Fibroblast of skin of scalp (primary cell): ENCODE measurements around the gene CIBAR2.
A peak's percentile ranks its signal among the peaks of the same experiment; 100 is the strongest.
"Not testable (repeated sequence)": the region's sequence is repeated elsewhere in the genome, so short reads cannot be mapped to it uniquely, and the experiment has no call there.

ENCODE experiments used
- DNase-seq: peaks from one replicate; pipeline ENCODE4 v3.0.0-alpha.2; 2013

Gene CIBAR2

DNA sequence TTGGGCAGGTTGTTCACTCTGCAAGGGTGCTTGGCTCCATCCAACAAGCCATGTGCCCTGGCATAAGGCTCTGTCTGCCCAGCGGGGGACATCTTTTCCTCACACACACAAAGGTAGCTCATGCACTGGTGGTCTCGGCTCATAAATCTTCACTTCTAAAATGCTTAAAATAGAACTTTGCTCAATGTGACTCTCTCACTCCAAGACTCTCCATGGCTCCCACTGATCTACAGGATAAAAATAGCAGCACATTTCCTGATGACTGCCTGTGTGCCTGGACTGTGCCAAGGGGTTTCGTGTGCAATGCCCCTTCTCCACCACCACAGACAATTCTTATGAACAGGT, 15.1 kb upstream of the CIBAR2 start:
- no peak for DNase-seq

- peak; percentile 69 for DNase-seq
Observed at GRCh38 chr16:85126705-85127378, 14.6 kb upstream of the CIBAR2 start.

GRCh38 chr16:85126394-85126704, 14.1 kb upstream of the CIBAR2 start:
- no peak for DNase-seq

DNA sequence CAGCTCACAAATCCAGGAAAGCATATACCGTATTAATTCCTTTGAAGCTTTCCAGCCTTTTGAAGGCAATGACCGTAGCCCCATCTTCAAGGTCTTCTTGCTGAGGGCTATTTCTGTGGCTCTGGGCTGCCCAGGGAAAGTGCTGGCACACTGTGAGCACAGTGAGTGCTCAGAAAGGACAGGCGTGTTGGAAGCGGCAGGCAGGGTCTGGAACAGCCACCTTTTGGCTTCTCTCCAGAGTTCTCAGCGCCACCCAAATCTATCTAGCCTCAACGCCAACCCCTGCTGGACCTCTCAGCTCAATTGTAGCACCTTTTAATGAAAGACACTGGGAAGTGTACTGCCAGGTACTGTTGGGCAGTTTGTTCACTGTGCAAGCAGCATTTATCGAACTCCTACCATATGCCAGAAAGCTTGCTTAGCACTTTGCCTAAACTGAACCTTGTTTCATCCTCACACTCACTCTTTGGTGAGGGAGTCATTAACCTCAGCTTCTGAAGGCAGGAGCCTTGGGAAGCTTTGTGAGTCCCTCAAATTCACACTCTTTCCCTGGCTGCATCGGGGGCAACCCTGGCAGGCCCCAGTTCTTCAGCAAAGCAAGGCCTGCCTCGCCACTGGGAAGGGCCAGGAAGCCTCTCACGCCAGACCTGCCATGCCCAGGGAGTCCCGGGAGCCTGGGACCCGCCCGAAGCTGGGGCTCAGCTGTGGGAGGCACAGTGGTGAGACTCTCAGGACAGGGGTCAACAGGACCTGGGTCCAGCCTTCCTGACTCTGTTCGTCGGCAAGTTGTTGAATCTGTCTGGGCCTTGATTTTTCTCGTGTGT, 13.5 kb upstream of the CIBAR2 start:
- no peak for DNase-seq

- no peak for DNase-seq
Observed at GRCh38 chr16:85124636-85125346, 12.5 kb upstream of the CIBAR2 start.

DNA sequence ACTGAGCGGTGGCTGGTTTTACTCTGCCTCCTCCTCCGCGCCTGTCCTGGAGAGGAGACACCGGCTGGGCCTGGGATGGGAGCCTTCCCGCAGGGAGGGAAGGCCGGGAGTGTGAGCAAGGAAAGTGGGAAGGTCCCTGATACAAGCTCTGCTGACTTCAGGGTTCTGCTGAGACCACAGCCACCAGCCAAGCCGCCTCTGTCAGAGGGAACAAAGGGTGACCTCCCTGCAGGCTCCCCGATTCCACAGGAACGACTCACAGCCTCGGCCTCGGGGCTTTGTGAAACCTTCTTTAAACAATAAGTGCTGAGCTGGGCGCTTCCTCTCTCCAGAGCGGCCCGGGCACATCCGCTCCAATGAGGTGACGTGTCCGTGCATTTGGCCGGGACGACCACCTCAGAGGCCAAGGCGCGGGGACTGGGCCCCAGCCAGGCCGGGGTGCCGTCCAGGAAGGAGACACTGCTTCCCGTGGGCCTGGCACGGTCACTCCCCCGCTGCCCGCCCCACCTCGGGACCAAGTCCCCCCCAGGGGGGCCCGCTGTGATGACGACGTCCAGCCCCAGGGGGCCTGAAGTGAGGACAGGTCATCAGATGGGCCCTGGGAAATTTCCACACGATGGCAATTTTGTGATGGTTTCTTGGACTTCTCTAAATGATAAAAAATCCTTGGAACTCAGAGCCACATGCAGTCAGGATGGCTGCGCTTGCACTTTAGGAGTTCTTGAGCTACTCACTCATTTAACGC, 11.8 kb upstream of the CIBAR2 start:
- DNase-seq: peak; percentile 74

GRCh38 chr16:85123441-85123840, 11.2 kb upstream of the CIBAR2 start:
- DNase-seq: not testable (repeated sequence)

GRCh38 chr16:85120006-85120340, 7.7 kb upstream of the CIBAR2 start:
- no peak for DNase-seq

DNA sequence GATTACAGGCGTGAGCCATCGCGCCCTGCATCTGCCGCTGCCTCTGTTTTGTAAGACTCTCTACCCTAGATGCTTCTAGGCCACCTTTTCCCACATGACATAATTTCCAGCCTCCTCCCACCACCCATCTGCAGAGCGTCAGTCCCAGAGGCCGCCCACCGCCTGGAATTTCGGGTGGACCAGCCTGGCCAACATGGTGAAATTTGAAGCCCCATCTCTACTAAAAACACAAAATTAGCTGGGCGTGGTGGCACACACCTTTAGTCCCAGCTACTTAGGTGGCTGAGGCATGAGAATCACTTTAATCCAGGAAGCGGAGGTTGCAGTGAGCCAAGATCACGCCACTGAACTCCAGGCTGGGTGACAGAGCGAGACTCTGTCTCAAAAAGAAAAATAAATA, 5.1 kb upstream of the CIBAR2 start:
- DNase-seq: no peak

GRCh38 chr16:85114909-85115567, 2.8 kb upstream of the CIBAR2 start:
- DNase-seq: peak; percentile 78

DNA sequence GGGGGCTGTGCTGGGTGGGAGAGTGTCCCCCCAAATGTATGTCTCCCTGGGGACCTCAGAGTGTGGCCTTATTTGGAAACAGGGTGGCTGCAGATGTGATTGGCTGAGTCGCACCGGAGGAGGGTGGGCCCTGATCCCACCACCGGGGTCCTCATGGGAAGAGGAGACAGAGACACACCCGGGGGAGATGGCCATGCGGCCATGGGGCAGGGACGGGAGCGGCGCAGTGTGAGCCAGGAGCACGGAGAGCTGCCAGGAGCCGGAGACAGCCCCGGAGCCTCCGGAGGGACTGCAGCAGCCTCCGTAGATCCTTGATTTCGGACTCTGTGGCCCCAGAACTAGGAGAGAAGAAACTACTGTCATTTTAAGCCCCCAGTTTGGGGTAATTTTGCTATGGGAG, 1.6 kb upstream of the CIBAR2 start:
- no peak for DNase-seq

GRCh38 chr16:85113168-85113733, 979 bp upstream of the CIBAR2 start:
- no peak for DNase-seq

GRCh38 chr16:85111184-85111583, 1.1 kb downstream of the CIBAR2 start:
- DNase-seq: no peak

DNA sequence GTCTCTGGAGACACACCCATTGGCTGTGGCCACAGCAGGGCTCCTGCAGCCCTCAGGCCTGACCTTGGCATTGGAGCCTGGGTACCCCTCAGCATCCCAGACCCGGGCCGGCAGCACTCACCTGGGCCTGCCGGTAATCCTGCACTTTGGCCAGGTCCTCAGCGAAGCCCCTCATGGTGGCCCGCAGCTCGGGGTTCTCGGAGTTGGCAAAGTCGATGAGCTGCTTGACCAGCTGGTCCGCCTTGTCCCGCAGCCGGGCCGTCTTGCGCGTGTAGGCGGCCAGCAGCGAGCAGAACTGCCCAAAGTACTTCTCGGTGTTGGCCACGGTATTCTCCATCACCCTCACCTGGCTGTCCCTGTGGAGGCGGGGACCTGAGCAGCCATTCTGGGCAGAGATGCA, 2.2 kb downstream of the CIBAR2 start:
- DNase-seq: no peak

GRCh38 chr16:85107532-85107931, 4.7 kb downstream of the CIBAR2 start:
- DNase-seq: no peak

DNA sequence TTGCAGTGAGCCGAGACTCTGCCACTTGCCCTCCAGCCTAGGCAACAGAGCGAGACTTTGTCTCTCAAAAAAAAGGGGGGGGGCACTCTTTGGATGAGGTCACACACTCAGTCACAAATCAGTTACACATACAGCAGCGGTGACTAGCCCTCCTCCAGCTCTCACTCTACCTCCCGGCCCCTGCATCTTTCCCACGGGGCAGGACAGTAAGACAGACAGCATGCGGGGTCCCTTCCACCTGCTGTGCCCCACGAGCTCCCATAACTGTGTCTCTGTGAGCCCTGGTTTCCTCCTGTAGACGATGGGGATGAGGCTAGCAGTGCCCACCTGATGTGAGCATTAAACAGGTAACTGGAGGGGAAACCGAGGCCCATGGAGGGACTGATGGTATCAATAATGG, 5.2 kb downstream of the CIBAR2 start:
- DNase-seq: no peak

DNA sequence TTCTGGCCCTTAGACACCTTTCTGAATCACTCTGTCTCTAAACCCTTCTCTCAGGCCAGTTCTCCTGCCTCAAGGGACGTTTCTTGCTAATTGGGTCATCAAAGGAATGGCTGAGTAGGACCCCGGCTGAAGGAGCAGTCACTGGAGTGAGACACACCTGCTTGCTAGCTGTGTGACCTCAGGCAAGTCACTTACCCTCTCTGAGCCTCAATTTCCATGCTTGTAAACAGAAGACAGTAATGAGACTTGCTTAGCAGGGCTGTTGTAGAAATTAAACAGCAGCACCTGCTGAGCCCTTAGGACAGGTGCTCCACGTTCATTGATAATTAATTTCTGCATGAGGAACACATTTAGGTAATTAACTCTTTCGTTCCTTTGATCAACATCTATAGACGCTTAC, 6.8 kb downstream of the CIBAR2 start:
- DNase-seq: no peak

- no peak for DNase-seq
Observed at GRCh38 chr16:85104821-85105391, 7.4 kb downstream of the CIBAR2 start.

GRCh38 chr16:85104147-85104546, 8.1 kb downstream of the CIBAR2 start:
- DNase-seq: no peak

GRCh38 chr16:85103114-85104079, 8.9 kb downstream of the CIBAR2 start:
- no peak for DNase-seq
